Stimulated activated naive B cell treated with anti-CD40 and anti-IgM and Interleukin-4, amounts not matched to agents 10 μg/mL and 1 μg/mL and 100 μg/mL, for 72 hours (primary cell): ENCODE results near the gene C11orf54.
A peak's percentile ranks its signal among the peaks of the same experiment; 100 is the strongest.

Experiments
- ATAC-seq, 2 donors: fragments of 150-1000 bp; cut with Tn5 transposase; replicated peaks; 2 replicates each; pipeline ENCODE4 v1.10.0; 2021; ENCODE audit warnings: moderate library complexity in 1 of 2
- DNase-seq: peaks from one replicate; pipeline ENCODE4 v3.0.0; 2021
- H3K27ac Mint-ChIP-seq: one replicate; pipeline ENCODE4 v1.8.0; 2022; ENCODE audit warnings: mild to moderate bottlenecking, mixed read lengths
- H3K27me3 Mint-ChIP-seq, 2 donors: one replicate each; pipeline ENCODE4 v1.8.0; 2022; ENCODE audit warnings: mixed read lengths in 2 of 2
- H3K36me3 Mint-ChIP-seq, 2 donors: one replicate each; pipeline ENCODE4 v1.8.0; 2022; ENCODE audit warnings: mixed read lengths in 2 of 2, mild to moderate bottlenecking in 1 of 2
- H3K4me1 Mint-ChIP-seq, 2 donors: one replicate each; pipeline ENCODE4 v1.8.0; 2022; ENCODE audit warnings: mixed read lengths in 2 of 2, mild to moderate bottlenecking in 1 of 2
- H3K4me3 Mint-ChIP-seq, 2 donors: one replicate each; pipeline ENCODE4 v1.8.0; 2022; ENCODE audit warnings: mild to moderate bottlenecking in 2 of 2, mixed read lengths in 2 of 2, moderate library complexity in 1 of 2
- H3K9me3 Mint-ChIP-seq, 2 donors: one replicate each; pipeline ENCODE4 v1.8.0; 2022; ENCODE audit warnings: mixed read lengths in 2 of 2, mild to moderate bottlenecking in 1 of 2

The C11orf54 gene

DNA sequence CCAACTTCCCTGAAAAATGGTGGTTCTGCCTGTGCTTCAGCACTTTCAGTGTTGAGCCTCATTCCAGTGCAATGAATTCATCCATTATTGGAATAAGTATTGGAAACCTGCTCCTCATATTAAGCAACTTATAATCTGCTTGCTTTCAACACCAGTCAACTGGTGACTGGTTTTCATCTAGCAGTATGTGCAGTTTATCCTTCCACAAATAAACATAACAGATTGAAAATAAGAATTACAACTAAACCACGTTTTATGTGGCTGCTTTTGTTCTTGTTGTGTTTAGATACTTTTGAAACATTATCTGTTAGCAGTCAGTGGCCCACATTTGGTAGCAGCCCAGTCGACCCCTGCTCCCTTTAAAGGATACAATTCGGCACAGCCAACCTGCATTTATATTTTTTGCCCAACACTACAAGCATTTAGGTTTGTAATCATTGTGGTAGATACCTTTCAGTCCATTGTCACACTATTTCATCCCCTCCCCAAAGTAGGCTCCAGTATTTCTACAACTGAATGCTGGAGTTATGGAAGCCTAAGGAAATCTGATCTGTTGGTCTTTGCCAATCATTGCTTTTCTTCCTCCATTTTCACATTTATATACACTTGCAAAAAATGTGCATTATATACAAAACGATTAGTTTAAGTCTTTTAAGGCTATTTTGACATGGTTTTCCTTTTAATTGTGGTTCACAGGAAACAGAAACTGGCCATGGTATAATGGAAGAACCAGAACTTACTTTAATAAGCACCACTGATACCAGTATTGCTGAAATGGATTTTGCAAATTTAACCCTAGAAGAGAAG, 13.3 kb upstream of the C11orf54 start:
- Mint-ChIP-seq H3K4me3 (no peak overlapping the region), H3K27me3 (no peaks in the 10 kb centered on the region), H3K27ac (peak overlapping the region; percentile 87), H3K9me3 (no peaks in the 10 kb centered on the region), H3K36me3 (peaks cover 16 to 32% of the 10 kb centered on the region in 2 donors), H3K4me1 (peaks cover 0 to 1% of the 10 kb centered on the region in 2 donors)
- peak; percentile 15 to 29 for ATAC-seq
- DNase-seq: no peak

DNA sequence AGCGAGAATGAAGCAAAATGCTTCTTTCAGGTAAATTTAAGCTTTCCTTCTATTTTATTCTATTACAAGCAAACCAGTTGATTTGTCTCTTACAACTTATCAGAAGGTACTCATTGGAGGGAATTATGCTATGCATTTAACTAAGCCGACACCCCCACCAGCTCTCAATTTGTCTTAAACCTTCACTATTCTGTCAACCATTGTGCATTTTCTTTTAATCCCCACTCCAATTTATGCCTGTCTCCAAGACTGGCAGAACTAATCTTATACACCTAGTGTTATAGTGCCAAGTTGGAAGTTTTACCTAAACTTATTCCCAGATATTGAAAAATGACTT, 12.7 kb upstream of the C11orf54 start:
- H3K27me3 Mint-ChIP-seq: no peaks in the 10 kb centered on the region
- no peaks in the 10 kb centered on the region for H3K9me3 Mint-ChIP-seq
- H3K4me1 Mint-ChIP-seq: peaks cover 0 to 1% of the 10 kb centered on the region in 2 donors
- H3K4me3 Mint-ChIP-seq: no peak overlapping the region
- DNase-seq (no peak), ATAC-seq (peak; percentile 27 to 31)
- peaks cover 16 to 32% of the 10 kb centered on the region in 2 donors for H3K36me3 Mint-ChIP-seq
- H3K27ac Mint-ChIP-seq: peak overlapping the region; percentile 66

DNA sequence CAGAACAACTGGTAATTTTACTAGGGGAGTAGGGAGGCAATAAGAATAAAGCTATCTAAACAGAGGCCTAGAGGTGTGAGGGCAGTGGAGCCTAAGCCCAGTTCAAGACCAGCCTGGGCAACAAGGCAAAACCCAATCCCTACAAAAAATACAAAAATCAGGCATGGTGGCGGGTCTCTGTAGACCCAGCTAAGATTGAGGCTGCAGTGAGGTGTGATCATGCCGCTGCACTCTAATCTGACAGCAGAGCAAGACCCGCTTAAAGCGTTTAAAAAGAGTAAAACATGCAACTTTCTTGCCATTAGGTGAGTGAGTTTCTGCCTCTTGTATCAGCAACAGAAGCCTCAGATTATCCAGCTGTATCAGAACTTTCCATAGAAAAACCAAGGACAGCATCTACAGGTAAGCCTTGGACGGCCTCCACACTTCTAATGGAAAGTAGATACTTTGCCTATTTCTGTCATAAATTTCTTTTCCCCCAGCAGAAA, 12.3 kb upstream of the C11orf54 start:
- Mint-ChIP-seq H3K27me3 (no peaks in the 10 kb centered on the region), H3K9me3 (no peaks in the 10 kb centered on the region), H3K4me3 (no peak overlapping the region), H3K36me3 (peaks cover 16 to 32% of the 10 kb centered on the region in 2 donors), H3K4me1 (peaks cover 0 to 1% of the 10 kb centered on the region in 2 donors), H3K27ac (peak overlapping the region; percentile 66)
- DNase-seq (no peak), ATAC-seq (peak; percentile 17 to 30)

DNA sequence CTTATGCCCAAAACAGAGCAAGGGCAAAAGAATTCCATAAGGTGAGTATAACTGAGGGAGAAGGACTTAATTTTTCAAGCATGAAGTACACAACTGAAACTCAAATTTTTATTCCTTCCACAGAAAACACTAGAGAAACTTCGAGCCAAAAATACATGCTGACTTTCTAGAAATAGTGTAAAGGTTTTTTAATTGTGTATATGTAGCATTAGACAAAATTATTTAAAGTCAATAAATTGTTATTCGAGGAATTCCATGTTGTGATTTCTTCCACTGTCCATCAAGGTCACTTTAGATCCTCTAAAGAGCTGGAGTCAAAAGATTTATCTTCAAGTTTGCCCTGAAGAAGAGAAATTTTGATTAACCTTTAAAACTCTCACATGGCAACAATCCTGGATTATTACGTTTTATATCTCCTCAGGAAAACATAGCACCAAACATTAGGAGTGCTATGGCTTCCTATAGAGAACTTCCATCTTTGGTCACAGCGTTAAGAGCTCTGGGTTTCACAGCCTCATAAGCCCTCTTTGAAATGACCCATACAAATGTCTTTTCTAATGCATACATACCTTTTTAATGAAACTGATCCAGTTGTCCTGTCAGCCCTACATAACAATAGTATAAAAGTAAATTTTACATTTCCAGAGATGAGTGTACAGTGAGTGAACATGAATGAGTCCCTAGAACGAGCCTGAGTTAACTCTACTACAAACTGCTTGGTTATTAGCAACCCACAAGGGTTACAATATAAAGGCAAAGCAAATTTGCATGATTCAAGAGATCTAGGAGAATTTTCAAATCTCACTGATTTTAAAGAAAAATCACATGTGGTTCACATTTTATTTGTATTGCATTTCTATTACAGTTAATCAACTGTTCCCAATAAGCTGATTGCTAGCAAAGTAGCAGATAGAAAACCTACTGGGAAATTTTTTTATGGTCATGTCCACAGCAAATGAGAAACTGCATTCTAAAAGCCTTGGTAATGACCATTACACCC, 11.1 kb upstream of the C11orf54 start:
- Mint-ChIP-seq H3K27me3 (no peaks in the 10 kb centered on the region), H3K4me3 (no peak overlapping the region), H3K9me3 (no peaks in the 10 kb centered on the region), H3K4me1 (peaks cover 5 to 8% of the 10 kb centered on the region in 2 donors), H3K36me3 (peaks cover 20 to 40% of the 10 kb centered on the region in 2 donors), H3K27ac (no peak overlapping the region)
- ATAC-seq: peak in 1 of 2 donors; percentile 29
- DNase-seq: no peak

DNA sequence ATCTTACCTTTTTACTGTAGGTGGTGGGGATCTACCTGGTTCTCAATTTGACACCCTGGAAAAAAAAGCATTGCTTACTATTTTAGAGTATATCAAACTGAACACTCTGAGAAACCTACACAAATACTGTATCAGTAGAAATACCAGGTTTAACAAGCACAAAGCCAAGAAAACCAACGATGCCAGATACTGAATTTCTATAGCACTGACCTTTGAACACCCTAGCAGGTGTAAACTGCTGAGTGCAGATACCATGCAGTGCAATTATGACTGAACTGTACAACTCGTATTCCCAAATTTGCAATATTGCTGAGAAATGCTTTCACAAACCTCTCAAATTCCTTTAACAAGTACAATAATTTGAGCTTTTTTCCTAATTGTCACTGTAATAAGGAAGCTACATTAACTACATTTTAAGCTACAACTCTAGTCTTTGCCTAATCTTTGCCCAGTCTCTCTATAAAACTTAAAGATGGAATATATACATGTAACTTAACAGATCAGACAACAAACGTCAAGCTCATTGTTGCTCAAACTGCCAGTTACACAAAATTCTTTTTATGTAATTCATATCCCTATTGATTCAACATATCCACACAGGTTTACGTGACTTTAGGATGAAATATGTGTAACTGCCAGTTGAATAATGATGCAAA, 9.1 kb upstream of the C11orf54 start:
- Mint-ChIP-seq H3K27ac (no peak overlapping the region), H3K9me3 (no peaks in the 10 kb centered on the region), H3K4me3 (no peak overlapping the region)

DNA sequence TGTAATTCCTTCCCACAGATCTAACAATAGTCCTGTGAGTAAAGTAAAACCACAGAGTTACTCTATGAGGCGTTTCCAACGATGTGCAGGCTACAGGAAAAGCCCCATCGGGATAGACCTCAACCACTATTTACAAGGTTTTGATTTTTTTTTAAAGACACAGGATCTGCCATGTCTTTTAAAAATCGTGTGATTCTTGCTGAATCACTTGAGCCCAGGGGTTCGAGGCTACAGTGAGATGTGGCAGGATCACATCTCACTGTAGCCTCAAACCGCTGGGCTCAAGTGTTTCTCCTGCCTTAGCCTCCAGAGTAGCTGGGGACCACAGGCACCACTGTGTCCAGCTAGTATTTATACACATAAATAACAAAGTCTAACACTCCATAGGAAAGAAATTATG, 8.0 kb upstream of the C11orf54 start:
- DNase-seq: no peak
- Mint-ChIP-seq H3K27me3 (no peaks in the 10 kb centered on the region), H3K9me3 (no peaks in the 10 kb centered on the region), H3K36me3 (peaks cover 37 to 50% of the 10 kb centered on the region in 2 donors), H3K27ac (no peak overlapping the region), H3K4me3 (no peak overlapping the region), H3K4me1 (peaks cover 10 to 29% of the 10 kb centered on the region in 2 donors)
- no peak for ATAC-seq

More for the DNA sequence above, 9.1 kb upstream of the C11orf54 start:
- H3K27me3 Mint-ChIP-seq: no peaks in the 10 kb centered on the region
- DNase-seq (no peak), ATAC-seq (no peak)
- peaks cover 27 to 44% of the 10 kb centered on the region in 2 donors for H3K36me3 Mint-ChIP-seq
- peaks cover 7 to 19% of the 10 kb centered on the region in 2 donors for H3K4me1 Mint-ChIP-seq

DNA sequence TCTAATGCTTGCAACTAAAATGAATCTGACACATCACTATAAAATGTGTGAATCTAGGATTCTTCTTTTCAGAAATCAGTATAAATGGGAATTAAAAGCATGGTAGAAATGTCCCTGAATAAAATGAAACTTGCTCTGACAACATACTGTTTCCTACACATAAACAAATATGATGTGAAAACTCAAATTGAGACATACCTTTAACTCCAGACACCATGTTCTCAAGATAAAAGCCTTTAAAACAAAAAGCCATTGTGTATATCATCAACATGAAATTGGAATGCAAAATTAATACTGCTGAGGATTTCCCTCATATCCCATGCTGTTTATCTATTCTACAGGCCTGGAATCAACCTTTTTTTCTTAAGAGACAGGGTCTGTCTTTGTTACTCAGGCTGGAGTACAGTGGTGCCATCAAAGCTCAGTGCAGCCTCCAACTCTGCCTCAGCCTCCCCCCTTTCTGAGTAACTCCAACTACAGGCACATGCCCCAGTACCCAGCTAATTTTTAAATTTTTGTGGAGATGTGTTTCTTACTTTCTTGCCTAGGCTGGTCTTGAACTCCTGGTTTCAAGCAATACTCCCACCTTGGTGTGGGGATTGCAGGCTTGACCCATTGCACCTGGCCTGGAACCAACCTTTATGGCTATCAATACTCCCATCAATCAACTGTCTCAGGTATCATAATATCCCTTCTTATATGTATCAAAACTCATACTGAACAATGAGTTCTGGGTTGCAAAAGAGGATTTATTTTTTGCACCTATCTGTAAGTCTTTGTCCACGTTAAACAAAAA, 6.8 kb upstream of the C11orf54 start:
- Mint-ChIP-seq H3K9me3 (no peaks in the 10 kb centered on the region), H3K4me1 (peaks cover 14 to 36% of the 10 kb centered on the region in 2 donors), H3K27ac (peak overlapping the region; percentile 59), H3K27me3 (no peaks in the 10 kb centered on the region), H3K4me3 (peak overlapping the region in 1 of 2 donors; percentile 17), H3K36me3 (peaks cover 34 to 55% of the 10 kb centered on the region in 2 donors)
- ATAC-seq (no peak), DNase-seq (no peak)

DNA sequence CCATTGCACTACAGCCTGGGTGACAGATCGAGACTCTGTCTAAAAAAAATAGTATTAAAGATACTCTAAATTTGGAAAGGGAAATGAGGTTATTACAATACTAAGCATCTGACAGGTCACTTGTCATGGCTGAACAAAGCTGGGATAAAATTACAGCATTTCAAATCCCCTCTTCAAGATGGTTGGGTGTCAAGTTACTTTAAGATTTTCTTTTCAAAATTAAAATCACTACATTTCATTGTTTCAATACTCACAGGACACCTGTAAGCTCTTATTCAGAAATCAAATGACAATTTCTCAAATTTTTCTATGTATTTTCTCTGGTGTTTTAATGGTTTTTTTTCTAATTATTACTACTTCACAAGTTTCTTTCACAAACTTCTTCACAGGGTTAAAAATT, 5.8 kb upstream of the C11orf54 start:
- no peak overlapping the region for H3K4me3 Mint-ChIP-seq
- H3K27ac Mint-ChIP-seq: no peak overlapping the region
- peaks cover 13 to 42% of the 10 kb centered on the region in 2 donors for H3K4me1 Mint-ChIP-seq
- no peaks in the 10 kb centered on the region for H3K27me3 Mint-ChIP-seq
- H3K36me3 Mint-ChIP-seq: peaks cover 42 to 62% of the 10 kb centered on the region in 2 donors
- no peak for DNase-seq
- no peak for ATAC-seq
- no peaks in the 10 kb centered on the region for H3K9me3 Mint-ChIP-seq

DNA sequence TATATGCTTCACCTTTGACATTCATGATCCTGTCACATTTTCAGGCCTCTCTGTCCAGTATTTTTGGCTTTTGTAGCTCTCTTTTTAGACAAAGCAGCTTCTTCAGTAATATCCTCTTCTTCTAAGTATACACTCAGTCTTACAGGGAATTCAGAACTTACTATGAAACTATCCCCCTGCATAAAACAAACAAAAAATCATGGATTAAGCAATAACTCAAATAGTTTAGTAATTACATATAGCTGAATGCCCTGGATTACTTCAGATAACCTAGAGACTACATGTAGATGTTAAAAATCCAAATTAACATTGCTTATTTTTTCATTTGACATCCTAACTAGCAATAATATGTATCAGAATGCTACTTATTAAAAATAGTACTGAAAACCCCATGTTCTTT, 5.3 kb upstream of the C11orf54 start:
- H3K9me3 Mint-ChIP-seq: no peaks in the 10 kb centered on the region
- no peak overlapping the region for H3K4me3 Mint-ChIP-seq
- H3K4me1 Mint-ChIP-seq: peaks cover 14 to 43% of the 10 kb centered on the region in 2 donors
- no peak for ATAC-seq
- peaks cover 47 to 67% of the 10 kb centered on the region in 2 donors for H3K36me3 Mint-ChIP-seq
- peak overlapping the region; percentile 25 for H3K27ac Mint-ChIP-seq
- no peak for DNase-seq
- no peaks in the 10 kb centered on the region for H3K27me3 Mint-ChIP-seq

DNA sequence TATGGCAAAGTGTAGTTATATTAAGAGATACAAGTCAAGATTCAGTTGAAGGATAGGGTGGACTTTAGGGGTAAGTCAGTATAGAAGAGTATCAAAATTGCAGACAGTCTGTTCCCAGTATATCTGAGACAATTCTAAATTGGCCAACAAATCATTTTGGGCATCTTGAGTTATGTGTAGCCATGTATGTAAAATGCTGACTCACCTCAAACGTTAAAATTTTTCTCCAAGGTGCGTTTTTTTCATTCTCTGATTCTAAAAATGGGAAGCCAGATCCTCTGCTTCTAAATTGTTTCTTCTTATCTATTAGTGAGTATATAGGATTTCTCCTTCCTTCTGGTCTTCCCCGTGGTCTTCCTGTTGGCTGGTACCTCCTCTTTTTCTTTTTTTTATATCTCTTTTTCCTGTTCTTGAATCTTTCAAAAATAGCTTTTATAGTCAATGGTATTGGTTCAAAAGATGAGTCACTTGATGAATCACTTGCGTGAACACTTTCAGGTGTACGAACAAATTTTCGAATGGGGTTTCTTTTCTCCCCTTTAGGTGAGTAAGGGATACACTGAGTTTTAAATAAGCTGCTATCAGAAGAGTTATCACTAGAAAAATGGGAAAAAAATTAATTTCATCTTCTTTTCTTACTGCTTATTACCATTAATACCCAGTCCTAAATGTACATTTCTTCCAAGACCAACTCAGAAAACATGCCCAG, 3.4 kb upstream of the C11orf54 start:
- Mint-ChIP-seq H3K27ac (peak overlapping the region; percentile 77), H3K4me1 (peaks cover 17 to 49% of the 10 kb centered on the region in 2 donors), H3K27me3 (no peaks in the 10 kb centered on the region), H3K36me3 (peaks cover 52 to 65% of the 10 kb centered on the region in 2 donors), H3K4me3 (peak overlapping the region; percentile 99), H3K9me3 (no peaks in the 10 kb centered on the region)
- ATAC-seq (no peak), DNase-seq (no peak)

DNA sequence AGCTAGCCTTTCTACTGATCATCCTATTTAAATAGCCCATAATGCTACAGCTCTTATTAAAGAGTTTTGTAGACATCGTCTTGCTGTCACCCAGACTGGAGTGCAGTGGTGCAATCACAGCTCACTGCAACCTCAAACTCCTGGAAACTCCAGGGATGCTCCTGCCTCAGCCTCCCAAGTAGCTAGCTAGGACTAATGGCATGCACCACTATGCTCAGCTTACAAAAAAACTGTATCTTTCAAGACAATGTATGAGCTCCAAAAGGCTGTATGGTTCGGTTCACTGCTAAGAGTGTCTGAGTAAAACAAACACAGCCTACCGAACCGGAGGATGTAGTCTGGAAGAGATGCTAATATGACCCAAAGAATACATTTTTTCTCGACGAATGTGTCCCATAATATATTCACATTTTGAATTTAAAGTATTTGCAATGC, 2.8 kb upstream of the C11orf54 start:
- Mint-ChIP-seq H3K27me3 (no peaks in the 10 kb centered on the region), H3K9me3 (no peaks in the 10 kb centered on the region), H3K36me3 (peaks cover 54 to 66% of the 10 kb centered on the region in 2 donors), H3K4me3 (peak overlapping the region; percentile 99), H3K27ac (peak overlapping the region; percentile 77), H3K4me1 (peaks cover 17 to 51% of the 10 kb centered on the region in 2 donors)
- no peak for DNase-seq
- no peak for ATAC-seq

DNA sequence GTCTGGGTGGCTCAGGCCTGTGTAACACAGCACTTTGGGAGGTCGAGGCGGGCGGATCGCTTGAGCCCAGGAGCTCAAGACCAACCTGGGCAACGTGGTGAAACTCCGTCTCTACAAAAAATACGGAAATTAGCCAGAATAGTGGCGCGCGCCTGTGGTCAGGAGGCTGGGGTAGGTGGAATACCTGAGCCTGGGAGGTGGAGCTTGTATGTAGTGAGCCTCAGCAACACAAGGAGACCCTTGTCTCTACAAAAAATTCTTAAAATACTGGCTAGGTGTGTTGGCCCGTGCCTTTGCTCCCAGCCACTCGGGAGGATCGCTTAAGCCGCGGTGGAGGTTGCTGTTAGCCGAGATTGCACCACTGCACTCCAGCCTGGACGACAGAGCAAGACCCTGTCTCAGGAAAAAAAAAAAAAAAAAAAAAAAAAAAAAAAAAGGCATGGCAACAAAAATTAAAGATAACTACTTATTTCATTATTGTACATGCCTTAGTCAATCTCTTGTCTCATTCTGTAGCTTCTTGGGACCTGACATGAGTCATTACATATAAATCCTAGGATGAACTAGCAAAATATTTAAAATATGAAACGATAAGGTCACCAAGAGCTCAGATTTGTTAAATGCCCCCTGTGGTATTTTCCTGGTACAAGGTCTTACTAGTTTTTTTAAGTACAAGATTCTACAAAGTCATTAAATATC, 1.3 kb upstream of the C11orf54 start:
- ATAC-seq (peak; percentile 17 to 29), DNase-seq (peak; percentile 39)
- peaks cover 20 to 51% of the 10 kb centered on the region in 2 donors for H3K4me1 Mint-ChIP-seq
- H3K27ac Mint-ChIP-seq: peak overlapping the region; percentile 100
- H3K27me3 Mint-ChIP-seq: no peaks in the 10 kb centered on the region
- H3K36me3 Mint-ChIP-seq: peaks cover 46 to 60% of the 10 kb centered on the region in 2 donors
- no peaks in the 10 kb centered on the region for H3K9me3 Mint-ChIP-seq
- peak overlapping the region; percentile 99 for H3K4me3 Mint-ChIP-seq
